Measurements from ENCODE around the gene KDM2A.

The KDM2A gene

DNA sequence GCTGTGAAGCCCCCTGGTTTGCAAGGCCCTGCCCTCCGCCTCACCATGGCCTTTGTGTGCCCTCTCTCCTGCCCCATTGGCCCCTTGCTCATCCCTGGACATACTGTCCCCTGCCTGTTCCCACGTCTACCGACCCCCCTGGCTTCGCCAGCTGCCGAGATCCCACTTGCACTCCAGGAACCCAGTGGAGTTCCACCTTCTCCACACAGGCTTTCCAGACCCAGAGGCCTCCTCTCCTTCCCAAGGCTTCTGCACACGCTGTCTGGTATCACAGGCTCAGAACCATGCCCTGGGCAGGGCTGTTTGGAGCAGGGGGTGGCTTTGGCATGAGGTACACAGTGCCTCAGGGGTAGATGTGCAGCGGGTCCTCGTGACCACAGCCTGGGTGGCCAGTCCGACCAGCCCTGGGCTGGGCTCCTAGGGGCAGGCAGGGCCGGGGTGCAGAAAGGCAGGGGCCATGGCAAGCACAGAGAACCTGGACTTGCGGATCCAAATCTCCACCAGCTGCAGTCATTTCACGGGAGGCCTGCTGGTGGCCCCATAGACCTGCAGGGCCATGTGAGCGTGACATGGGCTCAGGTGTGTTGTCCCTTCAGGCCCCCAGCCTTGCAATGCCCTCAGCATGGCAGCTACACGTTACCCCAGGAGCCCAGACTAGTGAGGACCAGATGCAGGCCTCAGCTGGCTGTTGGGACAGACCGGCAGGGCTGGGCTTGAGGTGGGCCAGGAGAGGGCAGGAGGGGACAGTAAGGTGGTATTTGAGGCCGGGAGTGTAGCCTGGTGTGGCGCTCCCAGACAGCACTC, 156.7 kb downstream of the KDM2A start:
- no peak for DNase-seq

DNA sequence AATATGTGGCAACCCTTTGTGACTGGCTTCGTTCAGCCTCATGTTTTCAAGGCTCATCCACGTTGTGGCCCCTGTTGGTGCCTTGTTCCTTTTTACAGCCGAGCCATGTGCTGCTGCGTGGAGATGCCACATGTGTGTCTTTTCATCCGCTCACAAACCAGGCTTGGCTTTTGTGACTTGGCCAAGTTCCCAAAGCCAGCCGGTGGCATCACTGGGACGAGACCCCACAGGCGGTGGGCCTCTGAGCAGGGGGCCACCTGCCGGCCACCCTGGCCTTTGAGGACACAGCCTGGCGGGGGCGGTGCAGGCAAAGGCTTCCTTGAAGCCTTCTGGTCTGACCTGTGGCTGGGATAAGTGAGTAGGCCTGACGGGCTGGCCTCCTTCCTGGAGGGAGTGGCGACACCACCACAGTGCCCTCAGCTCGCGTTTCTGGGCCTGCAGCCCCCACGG, 157.7 kb downstream of the KDM2A start:
- DNase-seq: no peak

DNA sequence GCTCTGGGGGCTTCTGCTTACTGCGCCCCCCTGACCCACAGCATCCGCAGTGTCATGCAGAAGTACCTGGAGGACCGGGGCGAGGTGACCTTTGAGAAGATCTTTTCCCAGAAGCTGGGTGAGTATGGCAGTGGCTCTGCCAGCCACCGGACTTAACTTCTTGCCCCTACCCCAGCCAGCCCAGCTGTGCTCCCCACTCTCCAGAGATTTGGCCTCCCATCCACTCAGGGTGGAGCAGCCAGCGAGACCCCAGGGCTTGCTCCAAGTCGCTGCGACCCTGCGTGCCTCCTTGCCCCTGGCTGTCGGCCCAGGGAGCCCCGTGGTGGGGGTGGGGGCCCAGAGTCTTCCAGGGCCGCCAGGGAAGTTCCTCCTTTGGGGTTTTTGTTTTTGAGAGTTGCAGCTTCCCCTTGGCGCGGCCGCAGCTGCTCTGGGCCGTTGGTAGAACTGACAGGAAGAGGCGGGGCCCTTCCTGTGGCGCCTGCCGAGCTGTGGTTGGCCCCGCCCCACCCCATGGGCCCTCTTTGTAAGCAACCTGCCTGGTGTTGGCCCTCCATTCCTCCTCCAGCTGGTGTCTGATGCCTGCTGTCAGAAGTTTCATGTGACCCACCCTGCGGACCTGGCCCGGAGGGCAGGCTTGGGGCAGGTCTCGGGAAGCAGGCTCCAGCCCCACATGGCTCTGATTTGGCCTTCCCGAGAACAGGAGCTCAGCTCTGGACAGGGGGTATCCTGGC, 158.3 kb downstream of the KDM2A start:
- peak; percentile 58 for DNase-seq

DNA sequence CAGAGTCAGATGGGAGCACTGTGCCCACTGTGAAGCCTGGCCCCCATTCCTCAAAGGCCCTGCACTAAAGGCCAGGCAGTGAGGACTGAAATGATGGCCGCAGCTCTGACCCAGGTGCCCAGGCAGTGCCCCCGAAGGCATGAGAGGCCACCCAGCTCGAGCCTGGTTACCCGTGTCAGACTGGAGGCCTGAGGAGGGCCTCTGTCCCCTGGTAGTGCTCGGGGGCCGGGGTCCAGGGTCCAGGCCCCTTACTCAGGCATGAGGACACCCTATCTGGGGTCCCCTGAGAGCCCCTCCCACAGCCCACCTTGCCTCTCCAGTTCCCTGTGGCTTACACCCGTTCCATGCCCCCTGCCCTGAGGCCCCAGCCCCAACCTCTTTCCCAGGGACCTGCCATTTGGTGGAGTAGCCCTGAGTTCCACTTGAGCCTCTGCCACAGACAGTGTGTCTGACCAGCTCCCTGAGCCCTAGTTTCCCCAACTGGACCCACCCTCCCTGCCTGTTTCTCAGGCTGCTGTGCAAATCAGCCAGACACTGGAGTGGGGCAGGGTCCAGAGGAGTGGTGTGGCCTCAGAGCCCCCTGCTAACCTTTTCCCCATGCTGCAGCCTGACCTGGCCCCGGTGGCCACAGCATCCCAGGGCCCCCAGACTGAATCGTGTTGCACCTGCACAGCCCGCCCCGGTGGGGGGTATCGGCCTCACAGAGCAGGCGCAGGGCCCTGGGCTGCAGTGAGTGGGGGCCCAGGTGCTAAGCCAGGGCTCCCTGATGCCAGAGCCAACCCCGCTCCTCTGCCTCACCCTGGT, 159.3 kb downstream of the KDM2A start:
- no peak for DNase-seq

DNA sequence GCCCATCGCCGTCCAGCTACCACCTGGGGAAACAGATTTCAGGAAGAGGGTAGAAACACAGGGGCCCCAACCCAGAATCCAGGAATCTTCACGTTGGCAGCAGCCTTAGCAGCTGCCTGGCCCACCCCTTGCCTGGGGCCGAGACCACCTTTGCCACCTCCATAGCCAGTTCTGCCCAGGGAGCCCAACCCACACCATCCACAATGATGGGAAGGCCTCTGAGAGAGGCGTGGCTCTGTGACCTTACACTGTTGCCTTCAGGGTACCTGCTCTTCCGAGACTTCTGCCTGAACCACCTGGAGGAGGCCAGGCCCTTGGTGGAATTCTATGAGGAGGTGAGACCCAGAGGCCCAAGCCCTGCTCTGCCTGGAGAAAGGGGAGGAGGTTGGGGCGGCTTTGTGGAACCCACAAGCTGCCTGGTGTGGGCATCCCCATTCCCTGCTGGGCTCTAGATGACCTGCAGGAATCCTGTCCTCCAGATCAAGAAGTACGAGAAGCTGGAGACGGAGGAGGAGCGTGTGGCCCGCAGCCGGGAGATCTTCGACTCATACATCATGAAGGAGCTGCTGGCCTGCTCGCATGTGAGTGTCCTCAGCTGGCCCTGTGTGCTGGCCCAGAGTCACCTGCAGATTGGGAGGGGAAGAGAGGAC, 160.0 kb downstream of the KDM2A start:
- DNase-seq: no peak

DNA sequence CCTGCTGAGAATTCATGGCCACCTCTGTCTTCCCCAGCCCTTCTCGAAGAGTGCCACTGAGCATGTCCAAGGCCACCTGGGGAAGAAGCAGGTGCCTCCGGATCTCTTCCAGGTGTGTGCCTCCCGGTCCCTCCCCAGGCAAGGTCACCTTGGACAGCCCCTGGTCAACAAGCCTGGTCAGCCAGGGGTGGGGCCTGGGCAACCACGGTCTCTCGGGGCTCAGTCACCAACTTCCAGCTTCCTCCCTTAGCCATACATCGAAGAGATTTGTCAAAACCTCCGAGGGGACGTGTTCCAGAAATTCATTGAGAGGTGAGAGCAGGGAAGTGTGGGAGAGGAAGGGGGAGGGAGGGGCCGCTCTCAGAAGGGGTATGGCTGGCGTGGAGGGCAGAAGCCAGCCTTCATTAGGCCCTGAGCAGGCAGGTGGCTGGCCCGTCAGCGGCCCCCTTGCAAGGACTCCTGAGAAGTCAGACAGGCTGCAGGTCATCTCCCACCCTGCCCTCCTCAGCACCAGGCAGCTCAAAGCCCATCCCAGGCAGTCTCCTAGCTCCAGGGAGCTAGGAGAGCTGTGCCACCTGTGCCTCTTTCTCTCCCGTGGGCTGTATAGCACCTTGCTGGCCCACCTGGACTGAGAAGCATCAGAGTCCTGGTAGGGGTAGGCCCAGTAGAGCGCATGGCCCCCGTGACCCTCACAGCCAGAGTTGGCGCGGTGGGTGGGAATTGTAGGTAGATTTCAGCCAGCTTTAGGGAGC, 160.7 kb downstream of the KDM2A start:
- no peak for DNase-seq

DNA sequence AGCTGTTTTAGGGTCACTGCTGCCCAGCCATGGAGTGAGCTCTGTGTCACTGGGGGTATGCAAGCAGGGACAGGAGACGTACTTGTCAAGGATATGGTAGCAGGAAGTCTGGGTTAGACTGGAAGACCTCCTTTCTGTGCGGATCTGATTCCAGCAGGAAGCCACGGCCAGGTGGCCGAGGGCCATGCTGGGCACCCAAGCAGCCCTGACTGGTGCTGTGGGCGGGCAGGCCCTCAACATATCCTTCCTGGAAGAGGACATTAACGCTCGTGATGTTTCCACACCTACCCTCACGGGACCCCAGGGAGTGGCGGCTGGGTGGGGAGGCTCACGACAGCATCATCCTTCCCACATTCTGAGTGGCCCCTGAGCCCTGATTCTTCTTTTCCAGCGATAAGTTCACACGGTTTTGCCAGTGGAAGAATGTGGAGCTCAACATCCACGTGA, 161.3 kb downstream of the KDM2A start:
- no peak for DNase-seq

DNA sequence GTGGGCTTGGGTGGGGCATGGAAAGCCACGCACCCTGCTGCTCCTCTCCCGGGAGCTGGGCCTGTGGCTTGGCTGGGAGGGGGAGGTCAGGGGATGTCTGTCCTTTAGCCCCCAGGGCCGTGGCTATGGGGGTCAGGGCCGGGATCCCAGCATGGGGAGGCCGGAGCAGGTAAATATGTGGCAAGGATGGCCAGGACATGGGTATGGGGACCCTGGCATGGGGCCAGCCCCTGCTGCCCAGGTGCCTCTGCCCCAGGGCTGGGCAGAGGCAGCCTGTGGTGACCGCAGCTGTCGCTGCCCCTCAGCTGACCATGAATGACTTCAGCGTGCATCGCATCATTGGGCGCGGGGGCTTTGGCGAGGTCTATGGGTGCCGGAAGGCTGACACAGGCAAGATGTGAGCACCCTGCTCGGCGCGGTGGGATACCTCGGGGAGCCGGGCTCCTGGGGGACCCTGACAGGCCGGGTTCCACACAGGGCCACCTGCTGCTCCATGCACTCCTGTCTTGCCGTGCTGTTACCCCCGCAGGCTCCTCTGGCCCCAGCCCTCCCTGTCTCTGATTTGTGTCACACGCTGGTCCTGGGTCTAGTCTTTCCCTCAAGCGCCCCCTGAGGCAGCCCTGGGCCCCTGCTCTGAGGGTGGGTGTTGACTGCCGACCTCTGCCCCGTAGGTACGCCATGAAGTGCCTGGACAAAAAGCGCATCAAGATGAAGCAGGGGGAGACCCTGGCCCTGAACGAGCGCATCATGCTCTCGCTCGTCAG, 161.9 kb downstream of the KDM2A start:
- DNase-seq: no peak

DNA sequence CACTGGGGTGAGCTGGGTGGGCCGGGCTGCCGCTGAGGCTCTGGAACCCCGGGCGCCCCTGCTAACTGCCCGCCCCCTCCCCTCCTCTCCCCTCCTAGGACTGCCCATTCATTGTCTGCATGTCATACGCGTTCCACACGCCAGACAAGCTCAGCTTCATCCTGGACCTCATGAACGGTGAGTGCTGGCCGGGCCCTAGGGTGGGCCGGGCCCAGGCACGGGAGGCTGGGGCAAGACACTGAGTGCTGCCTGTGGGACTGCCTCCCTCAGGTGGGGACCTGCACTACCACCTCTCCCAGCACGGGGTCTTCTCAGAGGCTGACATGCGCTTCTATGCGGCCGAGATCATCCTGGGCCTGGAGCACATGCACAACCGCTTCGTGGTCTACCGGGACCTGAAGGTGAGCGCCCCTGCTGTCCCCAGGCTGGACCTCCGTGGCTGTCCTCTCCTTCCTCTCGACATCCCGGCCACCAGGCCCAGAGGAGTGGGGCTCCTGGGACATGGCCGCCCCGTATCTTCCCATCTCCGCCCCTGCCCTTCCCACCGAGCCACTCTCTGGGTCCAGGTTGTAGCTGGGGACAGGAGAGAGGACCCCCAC, 162.6 kb downstream of the KDM2A start:
- DNase-seq: no peak

DNA sequence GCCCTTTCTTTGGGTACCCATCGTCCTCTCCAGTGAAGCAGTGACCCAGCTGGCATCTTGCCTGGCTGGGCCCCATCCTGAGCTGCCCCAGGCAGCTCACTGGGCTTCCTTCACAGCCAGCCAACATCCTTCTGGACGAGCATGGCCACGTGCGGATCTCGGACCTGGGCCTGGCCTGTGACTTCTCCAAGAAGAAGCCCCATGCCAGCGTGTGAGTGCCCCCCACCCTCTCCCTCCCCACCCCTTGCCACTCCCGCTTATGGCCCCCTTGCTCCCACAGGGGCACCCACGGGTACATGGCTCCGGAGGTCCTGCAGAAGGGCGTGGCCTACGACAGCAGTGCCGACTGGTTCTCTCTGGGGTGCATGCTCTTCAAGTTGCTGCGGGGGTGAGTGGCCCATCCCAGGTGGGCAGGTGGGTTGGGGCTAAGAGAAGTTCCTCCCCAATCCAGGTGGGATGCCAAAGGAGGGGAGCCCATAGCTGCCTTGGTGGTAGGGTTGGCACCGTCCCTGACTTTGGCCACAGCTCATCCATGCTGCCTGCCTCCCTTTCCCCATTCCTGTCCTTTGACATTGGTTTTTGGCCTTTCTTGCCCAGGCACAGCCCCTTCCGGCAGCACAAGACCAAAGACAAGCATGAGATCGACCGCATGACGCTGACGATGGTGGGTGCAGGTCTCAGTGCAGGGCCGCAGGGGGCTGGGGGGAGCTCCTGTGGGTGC, 163.3 kb downstream of the KDM2A start:
- DNase-seq: no peak

DNA sequence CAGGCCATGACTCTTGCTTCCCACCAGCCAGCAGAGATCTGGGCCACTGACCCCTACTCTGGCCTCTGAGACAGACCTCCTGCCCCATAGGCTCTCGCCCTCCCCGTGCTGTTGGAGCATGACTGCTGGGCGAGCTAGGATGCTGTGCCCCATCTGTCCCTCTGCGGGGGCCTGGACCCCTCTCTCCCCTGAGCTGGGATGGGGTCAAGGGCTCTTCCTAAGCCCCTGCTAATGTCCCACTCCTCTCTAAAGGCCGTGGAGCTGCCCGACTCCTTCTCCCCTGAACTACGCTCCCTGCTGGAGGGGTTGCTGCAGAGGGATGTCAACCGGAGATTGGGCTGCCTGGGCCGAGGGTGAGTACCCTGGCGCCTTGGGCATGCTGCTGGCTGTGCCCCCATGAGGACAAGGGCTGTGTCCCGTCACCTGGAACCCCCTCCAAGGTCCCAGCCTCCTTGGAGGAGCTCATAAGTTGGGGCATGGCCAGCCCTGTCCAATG, 163.9 kb downstream of the KDM2A start:
- DNase-seq: no peak

DNA sequence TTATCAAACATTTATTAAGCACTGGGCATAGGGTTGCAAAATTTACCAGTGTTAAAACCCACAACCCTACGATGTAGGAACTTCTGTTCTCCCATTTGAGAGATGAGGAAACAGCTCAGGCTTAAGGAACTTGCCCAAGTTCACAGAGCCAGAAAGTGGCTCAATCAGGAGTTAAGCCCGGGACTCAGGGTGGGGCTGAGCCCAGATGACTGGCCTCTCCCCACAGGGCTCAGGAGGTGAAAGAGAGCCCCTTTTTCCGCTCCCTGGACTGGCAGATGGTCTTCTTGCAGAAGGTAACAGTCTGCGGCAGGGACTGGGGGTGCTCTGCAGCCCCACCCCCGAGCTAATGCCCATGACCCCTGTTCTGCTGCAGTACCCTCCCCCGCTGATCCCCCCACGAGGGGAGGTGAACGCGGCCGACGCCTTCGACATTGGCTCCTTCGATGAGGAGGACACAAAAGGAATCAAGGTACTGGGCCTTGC, 164.5 kb downstream of the KDM2A start:
- no peak for DNase-seq

DNA sequence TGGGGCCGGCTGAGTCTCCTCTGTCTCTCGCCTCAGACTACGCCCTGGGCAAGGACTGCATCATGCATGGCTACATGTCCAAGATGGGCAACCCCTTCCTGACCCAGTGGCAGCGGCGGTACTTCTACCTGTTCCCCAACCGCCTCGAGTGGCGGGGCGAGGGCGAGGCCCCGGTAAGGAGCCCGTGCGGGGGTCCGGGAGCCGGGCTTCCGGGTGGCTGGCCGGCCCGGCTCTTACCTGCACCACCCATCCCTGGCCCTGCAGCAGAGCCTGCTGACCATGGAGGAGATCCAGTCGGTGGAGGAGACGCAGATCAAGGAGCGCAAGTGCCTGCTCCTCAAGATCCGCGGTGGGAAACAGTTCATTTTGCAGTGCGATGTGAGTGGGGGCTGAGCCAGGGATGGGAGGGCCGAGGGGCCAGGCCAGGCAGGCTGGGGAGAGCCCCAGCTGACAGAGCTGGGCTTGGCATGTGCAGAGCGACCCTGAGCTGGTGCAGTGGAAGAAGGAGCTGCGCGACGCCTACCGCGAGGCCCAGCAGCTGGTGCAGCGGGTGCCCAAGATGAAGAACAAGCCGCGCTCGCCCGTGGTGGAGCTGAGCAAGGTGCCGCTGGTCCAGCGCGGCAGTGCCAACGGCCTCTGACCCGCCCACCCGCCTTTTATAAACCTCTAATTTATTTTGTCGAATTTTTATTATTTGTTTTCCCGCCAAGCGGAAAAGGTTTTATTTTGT, 165.9 kb downstream of the KDM2A start:
- DNase-seq: no peak

DNA sequence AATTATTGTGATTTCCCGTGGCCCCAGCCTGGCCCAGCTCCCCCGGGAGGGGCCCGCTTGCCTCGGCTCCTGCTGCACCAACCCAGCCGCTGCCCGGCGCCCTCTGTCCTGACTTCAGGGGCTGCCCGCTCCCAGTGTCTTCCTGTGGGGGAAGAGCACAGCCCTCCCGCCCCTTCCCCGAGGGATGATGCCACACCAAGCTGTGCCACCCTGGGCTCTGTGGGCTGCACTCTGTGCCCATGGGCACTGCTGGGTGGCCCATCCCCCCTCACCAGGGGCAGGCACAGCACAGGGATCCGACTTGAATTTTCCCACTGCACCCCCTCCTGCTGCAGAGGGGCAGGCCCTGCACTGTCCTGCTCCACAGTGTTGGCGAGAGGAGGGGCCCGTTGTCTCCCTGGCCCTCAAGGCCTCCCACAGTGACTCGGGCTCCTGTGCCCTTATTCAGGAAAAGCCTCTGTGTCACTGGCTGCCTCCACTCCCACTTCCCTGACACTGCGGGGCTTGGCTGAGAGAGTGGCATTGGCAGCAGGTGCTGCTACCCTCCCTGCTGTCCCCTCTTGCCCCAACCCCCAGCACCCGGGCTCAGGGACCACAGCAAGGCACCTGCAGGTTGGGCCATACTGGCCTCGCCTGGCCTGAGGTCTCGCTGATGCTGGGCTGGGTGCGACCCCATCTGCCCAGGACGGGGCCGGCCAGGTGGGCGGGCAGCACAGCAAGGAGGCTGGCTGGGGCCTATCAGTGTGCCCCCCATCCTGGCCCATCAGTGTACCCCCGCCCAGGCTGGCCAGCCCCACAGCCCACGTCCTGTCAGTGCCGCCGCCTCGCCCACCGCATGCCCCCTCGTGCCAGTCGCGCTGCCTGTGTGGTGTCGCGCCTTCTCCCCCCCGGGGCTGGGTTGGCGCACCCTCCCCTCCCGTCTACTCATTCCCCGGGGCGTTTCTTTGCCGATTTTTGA, 166.8 kb downstream of the KDM2A start:
- no peak for DNase-seq

DNA sequence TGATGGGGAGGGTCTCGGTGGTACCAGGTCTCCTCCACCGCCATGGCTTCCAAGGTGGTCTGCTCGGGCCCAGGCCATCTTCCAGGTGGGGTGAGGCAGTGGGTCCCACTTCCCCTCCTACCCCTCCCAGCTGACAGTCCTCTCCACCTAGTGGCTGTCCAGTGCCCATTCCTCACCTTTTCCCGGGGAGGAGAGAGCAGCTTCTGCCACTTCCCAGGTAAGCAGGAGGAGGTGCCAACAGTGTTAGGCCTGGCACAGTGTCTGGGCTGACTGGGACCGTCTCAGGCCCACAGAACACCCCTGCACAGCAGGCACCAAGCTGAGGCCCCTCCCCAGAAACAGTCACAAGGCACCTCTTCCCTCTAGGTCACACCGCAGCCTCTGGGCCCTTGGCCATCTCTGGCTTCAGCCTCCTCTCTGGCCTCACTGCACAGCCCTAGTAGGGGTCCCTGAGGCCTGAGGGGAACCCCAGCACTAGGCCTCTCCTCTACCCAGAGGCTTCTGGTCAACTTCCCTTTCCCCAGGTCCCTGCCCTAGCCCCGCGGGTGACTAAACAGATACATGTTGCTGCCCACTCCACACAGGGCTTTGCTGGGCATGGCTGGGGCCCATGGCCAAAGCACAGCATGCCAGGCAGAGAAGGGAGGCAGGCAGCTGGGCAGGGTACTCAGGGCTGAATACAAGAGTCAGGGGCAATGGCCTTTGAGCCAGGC, 167.7 kb downstream of the KDM2A start:
- DNase-seq: no peak

DNA sequence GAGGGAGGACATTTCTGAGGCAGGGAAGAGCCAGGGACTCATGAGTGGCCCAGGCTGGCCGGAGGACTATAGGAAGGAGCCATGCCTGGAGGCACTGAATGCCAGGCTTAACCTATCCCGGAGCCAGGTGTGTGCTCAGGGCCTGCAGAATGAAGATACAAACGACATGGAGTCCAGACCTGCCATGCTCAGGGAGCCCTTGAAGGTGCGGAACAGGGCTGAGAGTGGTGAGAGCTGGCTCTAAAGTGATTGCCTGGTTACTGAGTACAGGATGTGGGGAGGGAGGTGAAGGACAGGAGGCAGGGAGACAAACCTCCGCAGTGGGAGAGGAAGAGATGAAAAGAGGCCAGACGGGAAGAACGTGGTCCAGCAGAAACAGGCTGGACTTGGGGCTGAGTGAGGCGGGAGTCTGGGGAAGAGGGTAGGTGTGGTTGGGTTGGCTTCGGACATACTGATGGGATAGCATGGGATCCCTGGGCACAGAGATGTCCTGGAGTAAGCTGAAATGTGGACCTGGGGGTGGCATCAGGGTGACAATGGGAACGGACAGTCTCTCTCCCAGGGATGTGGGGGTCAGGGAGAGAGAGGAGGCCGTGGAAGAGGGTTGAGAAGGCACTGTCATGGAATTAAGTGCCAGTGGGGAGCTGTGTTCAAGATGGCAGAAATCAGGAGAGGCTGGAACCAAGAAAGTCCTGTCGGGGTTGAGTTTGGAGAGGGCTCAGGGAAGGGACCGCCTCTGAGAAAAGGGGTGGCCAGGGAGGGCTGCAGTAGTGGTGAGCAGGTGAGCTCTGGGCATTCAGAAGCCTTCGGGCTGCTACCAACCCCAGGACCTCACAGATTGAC, 168.5 kb downstream of the KDM2A start:
- no peak for DNase-seq

DNA sequence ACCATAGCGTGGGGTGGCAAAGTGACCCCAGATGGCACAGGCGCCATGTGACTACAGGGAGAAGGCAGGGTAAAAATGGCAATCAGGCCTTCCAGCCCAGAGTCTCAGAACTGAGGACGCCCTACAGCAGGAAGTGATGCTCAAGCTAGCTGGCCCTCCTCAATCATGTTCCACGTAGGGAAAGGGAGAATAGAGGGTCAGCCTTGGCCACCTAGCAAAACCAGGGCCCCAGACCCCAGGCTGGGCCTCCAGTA, 169.1 kb downstream of the KDM2A start:
- no peak for DNase-seq

Measured in NCI-H1436 treated with DMSO at 0.1 percent for 48 hours (cell line).